Small intestine (tissue), 7 donors: ENCODE results near the gene INSYN1. TPM values are rescaled to one million over a fixed set of nuclear protein-coding genes. Genes with fewer than 3 reads are reported as not detected.
"Not testable (repeated sequence)": the region's sequence is repeated elsewhere in the genome, so short reads cannot be mapped to it uniquely, and the experiment has no call there.

Experiments
- DNase-seq, 2 donors: peaks; one replicate each; pipeline versions ENCODE4 v3.0.0 to v3.0.0-alpha.2; 2013
- FAIRE-seq: peaks from 2 replicates; lab custom pipeline; 2012; peaks lifted over from hg19 to GRCh38; lab: Jason Lieb, UNC
- H3K27ac ChIP-seq, 3 donors: one replicate each; pipeline ENCODE4 v1.5.1; 2013; ENCODE audit warnings: low read length in 2 of 3, mild to moderate bottlenecking in 2 of 3, control low read depth in 1 of 3, inconsistent platforms in 1 of 3, low read depth in 1 of 3, moderate library complexity in 1 of 3
- H3K27me3 ChIP-seq, 3 donors: one replicate each; pipeline ENCODE4 v1.6.1; 2013; ENCODE audit warnings: low read length in 3 of 3, inconsistent platforms in 1 of 3; ENCODE audit not compliant: control insufficient read depth in 3 of 3, insufficient read depth in 3 of 3
- H3K36me3 ChIP-seq, 3 donors: one replicate each; pipeline ENCODE4 v1.6.1; 2013; ENCODE audit warnings: low read length in 3 of 3, inconsistent platforms in 1 of 3, low read depth in 1 of 3, mild to moderate bottlenecking in 1 of 3, moderate library complexity in 1 of 3; ENCODE audit not compliant: control insufficient read depth in 3 of 3, insufficient read depth in 2 of 3
- H3K4me1 ChIP-seq, 3 donors: one replicate each; pipeline ENCODE4 v1.6.1; 2013; ENCODE audit warnings: low read length in 2 of 3, inconsistent platforms in 1 of 3, low read depth in 1 of 3, mild to moderate bottlenecking in 1 of 3, moderate library complexity in 1 of 3; ENCODE audit not compliant: control insufficient read depth in 3 of 3, insufficient read depth in 2 of 3
- H3K4me3 ChIP-seq, 3 donors: one replicate each; pipeline ENCODE4 v1.5.1; 2013; ENCODE audit warnings: low read length in 3 of 3, control low read depth in 1 of 3, inconsistent platforms in 1 of 3, low read depth in 1 of 3, mild to moderate bottlenecking in 1 of 3, moderate library complexity in 1 of 3
- H3K9me3 ChIP-seq, 2 donors: one replicate each; pipeline ENCODE4 v1.6.1; 2013; ENCODE audit warnings: low read depth in 1 of 2, low read length in 1 of 2; ENCODE audit not compliant: control insufficient read depth in 2 of 2, insufficient read depth in 1 of 2
- WGBS, 3 donors: extraction: QIAGEN DNeasy Blood & Tissue Kit; methylation state at CpG; one replicate each; pipeline ENCODE4 v1.1.7; 2013; 5-methylcytosine and 5-hydroxymethylcytosine counted together
- polyA plus RNA-seq, 4 donors: library from polyadenylated mRNA; stranded (reverse) in 3 of 4; unstranded in 1 of 4; fragments of 200-250 nt in 3 of 4; fragments of 120-200 nt in 1 of 4; gene quantifications; one replicate each; pipeline versions ENCODE4 v1.2.1 to v1.2.3, GENCODE V29; 2013
- donor health status: healthy with polysubstance abuse.
- donor health status: control.
- donor health status: control.
- donor health status: Bipolar disorder and iron deficiency.
- donor health status: healthy.

The INSYN1 gene
- polyA plus RNA-seq, 4 donors, result 1.9 to 2.2 (median 1.9) TPM; not detected in 1

DNA sequence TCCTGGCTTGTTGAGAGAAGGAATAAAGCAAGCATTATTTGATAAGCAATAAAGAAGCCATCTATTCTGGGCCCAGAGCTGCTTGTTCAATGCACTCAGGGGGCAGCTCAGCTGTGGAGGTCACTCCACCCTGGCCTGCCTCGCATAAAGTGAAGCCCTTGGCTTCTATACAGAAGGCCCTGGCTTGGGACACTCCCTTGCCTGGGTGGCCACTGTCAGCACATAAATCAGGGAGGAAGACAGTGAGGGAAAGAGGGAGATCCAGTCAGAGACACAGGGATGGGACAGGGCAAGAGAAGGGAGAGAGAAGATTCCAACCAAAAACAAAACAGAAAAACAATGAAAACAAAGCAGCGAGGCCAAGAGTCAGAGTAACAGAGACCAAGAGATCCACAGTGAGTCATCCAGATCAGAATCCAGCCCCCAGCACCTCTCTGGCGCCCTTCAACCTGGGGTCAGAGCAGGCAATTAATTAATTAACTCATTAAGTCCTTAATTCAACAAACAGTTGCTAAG, 11.8 kb downstream of the INSYN1 start:
- FAIRE-seq, result no peak
- H3K9me3 ChIP-seq, result no peaks in the 10 kb centered on the region
- no peak overlapping the region for H3K4me3 ChIP-seq
- no peaks in the 10 kb centered on the region for H3K27me3 ChIP-seq
- no peaks in the 10 kb centered on the region for H3K36me3 ChIP-seq
- WGBS, 3 donors, result 32 to 46% (median 40%) methylated on average over 3 of the region's 3 CpGs
- H3K27ac ChIP-seq, result no peak overlapping the region
- no peaks in the 10 kb centered on the region for H3K4me1 ChIP-seq
- no peak for DNase-seq

DNA sequence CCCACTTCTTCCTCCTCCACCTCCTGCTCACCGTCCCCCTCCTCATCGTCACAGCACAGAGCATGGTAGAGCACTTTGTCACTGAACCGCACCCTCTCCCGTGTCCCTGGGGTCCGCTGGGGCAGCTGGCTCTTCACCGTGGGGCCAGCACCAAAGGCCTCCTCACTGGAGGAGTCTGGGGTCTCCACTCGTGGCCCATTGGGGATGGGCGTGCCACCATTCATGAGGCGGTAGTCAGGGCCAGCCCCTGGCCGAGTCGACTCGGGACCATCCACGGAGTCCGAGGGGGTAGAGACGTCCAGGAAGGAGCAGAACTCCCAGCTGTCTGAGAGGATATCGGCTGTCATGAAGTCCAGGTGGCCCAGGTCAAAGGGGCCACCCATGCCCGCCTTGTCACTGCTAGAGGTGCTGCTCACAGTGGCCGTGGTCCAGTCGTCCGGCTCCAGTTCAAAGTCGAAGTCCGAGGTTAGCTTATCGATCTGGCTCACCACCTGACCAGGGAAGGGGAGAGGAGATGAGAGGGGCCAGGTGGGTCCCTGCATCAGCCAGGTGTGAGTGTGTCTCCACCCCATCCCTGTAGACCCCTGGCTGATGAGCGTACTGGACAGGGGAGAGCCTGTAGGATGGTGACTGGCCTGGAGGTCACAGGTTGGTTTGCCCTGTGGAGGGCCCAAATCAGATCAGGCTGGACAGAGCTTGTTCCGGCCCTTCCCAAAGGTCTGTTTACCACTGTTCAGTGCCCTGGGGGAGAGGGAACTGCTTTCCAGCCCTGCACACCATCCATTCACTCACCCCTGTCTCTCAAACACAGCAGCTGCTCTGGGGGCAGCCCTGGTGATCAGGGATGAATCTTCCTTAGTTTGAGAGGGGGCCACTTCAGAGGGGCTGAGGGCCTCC, 12.8 kb downstream of the INSYN1 start:
- DNase-seq (no peak), FAIRE-seq (no peak)
- Histone ChIP-seq H3K4me1 (no peaks in the 10 kb centered on the region), H3K27ac (no peak overlapping the region), H3K9me3 (no peaks in the 10 kb centered on the region), H3K36me3 (no peaks in the 10 kb centered on the region), H3K27me3 (no peaks in the 10 kb centered on the region), H3K4me3 (no peak overlapping the region)
- WGBS, 3 donors, result 84 to 89% (median 87%) methylated on average over 23 to 25 of the region's 25 CpGs

GRCh38 chr15:73737535-73737934, 15.6 kb downstream of the INSYN1 start:
- Histone ChIP-seq H3K4me1 (no peaks in the 10 kb centered on the region), H3K36me3 (no peaks in the 10 kb centered on the region), H3K9me3 (no peaks in the 10 kb centered on the region), H3K27ac (no peak overlapping the region), H3K27me3 (peaks cover 0 to 3% (median 0%) of the 10 kb centered on the region in 3 donors), H3K4me3 (no peak overlapping the region)
- FAIRE-seq (no peak), DNase-seq (no peak)
- 74 to 84% (median 83%) methylated on average over 7 of the region's 7 CpGs for WGBS, 3 donors

DNA sequence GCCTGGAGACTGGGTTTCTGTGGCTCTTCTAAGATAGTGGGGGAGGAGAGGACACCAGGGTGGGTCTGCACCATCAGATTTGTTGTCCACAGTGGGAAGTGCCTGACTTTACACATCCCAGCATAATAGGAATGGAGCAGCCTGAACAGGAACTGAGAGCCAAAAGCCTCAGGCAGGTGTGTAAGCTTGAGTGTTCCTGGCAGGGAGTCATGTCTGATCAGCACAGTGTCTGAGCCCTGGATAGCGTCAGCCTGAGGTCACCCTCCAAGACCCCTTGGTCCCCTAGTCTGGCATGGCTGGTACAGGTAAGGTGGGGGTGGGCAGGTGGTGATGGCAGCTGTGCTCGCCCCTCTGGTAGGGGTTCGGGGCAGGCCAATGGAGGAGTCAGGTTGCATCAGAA, 20.2 kb downstream of the INSYN1 start:
- Histone ChIP-seq H3K27ac (no peak overlapping the region), H3K9me3 (no peaks in the 10 kb centered on the region), H3K36me3 (no peaks in the 10 kb centered on the region), H3K4me1 (no peaks in the 10 kb centered on the region), H3K4me3 (no peak overlapping the region), H3K27me3 (peaks cover 0 to 3% (median 0%) of the 10 kb centered on the region in 3 donors)
- WGBS, 3 donors, result 45 to 70% (median 63%) methylated on average over 3 of the region's 3 CpGs
- FAIRE-seq, result no peak
- DNase-seq, result no peak

DNA sequence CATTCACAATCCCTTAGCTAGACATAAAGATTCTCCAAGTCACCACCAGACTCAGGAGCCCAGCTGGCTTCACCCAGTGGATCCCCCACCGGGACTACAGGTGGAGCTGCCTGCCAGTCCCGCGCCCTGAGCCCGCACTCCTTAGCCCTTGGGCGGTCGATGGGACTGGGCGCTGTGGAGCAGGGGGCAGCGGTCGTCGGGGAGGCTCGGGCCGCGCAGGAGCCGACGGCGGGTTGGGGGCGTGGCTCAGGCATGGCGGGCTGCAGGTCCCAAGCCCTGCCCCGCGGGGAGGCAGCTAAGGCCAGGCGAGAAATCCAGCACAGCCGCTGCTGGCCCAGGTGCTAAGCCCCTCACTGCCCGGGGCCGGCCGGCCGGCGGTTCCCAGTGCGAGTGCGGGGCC, 21.1 kb downstream of the INSYN1 start:
- not testable (repeated sequence) for DNase-seq, H3K27me3 ChIP-seq, H3K27ac ChIP-seq, H3K4me3 ChIP-seq, H3K9me3 ChIP-seq, H3K4me1 ChIP-seq, H3K36me3 ChIP-seq, FAIRE-seq
- 95 to 97% (median 96%) methylated on average over 26 to 29 of the region's 29 CpGs for WGBS, 3 donors

- H3K4me1 ChIP-seq, result no peaks in the 10 kb centered on the region
- no peaks in the 10 kb centered on the region for H3K36me3 ChIP-seq
- H3K4me3 ChIP-seq, result no peak overlapping the region
- H3K9me3 ChIP-seq, result no peaks in the 10 kb centered on the region
- H3K27me3 ChIP-seq, result no peaks in the 10 kb centered on the region
- no peak overlapping the region for H3K27ac ChIP-seq
- DNase-seq (no peak), FAIRE-seq (no peak)
- WGBS, 3 donors, result 84 to 90% (median 90%) methylated on average over 7 of the region's 7 CpGs
These were observed 25.7 kb downstream of the INSYN1 start for GRCh38 chr15:73727330-73727976.

DNA sequence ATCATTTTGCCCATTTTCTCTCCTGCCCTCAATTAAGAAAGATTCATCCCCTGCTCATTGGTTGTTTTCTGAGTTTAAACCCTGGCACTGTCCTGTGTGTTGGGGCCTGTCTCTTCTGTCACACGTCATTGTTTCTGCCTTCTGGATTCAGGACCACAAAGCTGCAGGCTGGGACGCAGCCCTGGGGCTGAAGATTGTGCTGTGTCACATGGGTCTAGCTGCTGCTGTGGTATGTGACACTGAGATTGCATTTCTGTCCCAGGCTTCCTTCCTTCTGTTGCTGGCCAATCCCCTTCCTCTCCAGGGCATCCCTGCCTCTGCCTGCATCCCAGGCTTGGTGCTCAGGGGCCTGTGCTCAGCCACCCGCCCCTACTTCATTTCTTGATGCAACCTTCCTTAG, 28.9 kb downstream of the INSYN1 start:
- no peak for FAIRE-seq
- Histone ChIP-seq H3K9me3 (no peaks in the 10 kb centered on the region), H3K27ac (no peak overlapping the region), H3K4me3 (no peak overlapping the region), H3K27me3 (no peaks in the 10 kb centered on the region), H3K4me1 (no peaks in the 10 kb centered on the region), H3K36me3 (no peaks in the 10 kb centered on the region)
- 62 to 82% (median 70%) methylated on average over 3 of the region's 3 CpGs for WGBS, 3 donors
- DNase-seq, result no peak

DNA sequence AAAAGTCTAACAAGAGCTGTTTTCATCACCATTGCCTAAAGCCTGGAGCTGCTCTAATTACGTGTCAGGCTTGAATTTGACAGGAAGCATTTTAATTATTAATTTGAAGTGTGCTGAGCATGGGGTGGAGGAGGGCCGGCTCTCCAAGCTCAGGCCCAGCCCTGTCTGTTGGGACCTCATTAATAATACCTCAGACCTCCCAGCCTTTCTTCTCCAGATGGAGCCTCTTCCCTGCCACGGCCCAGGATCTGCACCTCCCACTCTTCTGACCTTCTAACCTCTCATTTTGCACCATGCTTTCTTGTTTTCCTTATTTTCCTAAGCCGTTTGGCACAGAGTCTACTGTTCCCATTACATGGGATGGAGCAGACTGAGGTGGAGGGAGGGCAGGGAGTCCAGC, 30.0 kb downstream of the INSYN1 start:
- FAIRE-seq (no peak), DNase-seq (no peak)
- H3K9me3 ChIP-seq, result no peaks in the 10 kb centered on the region
- H3K36me3 ChIP-seq, result no peaks in the 10 kb centered on the region
- H3K4me1 ChIP-seq, result no peaks in the 10 kb centered on the region
- H3K4me3 ChIP-seq, result no peak overlapping the region
- WGBS, 3 donors, result 37 to 49% (median 47%) methylated on average over 4 of the region's 4 CpGs
- H3K27me3 ChIP-seq, result no peaks in the 10 kb centered on the region
- H3K27ac ChIP-seq, result no peak overlapping the region
